ENCODE results near the gene KRTAP6-3.

KRTAP6-3 gene, protein sequence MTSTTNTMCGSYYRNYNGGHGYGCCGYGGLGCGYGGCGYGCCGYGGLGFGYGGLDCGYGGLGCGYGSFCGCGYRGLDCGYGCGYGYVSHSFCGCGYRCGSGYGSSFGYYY

DNA sequence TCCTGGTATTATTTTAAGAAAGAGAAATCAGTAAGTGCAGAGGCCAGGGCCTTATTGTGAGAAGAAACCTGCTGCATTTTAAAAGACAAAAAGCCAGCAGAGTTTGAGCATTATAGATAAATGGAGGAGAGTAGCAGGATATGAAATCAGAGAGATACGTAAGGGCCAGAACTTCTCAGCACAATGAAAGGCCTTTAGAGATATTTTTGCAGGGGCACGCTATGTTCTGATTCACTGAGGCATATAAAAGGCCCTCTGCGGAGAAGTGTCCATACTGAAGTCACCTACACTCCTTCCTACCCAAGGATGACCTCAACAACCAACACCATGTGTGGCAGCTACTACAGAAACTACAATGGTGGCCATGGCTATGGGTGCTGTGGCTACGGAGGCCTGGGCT lies at the start of gene KRTAP6-3:
Gene KRTAP6-3 (plus strand): TSS at position 301 of the 400 bp plus-strand sequence. CDS start 6 bp downstream, at position 307.
- DNase-seq, result no peak

GRCh38 chr21:30552782-30553181 lies 39.5 kb upstream of the KRTAP6-3 start:
- DNase-seq, result no peak

- DNase-seq, result no peak
Observed at GRCh38 chr21:30555095-30555494, 37.1 kb upstream of the KRTAP6-3 start.

GRCh38 chr21:30561264-30561895 lies 30.9 kb upstream of the KRTAP6-3 start, which contains the start of gene KRTAP19-7:
Gene KRTAP19-7 (minus strand): TSS chr21:30561314. CDS start chr21:30561289, 25 bp downstream.
- DNase-seq, result no peak

GRCh38 chr21:30561957-30562356 lies 30.3 kb upstream of the KRTAP6-3 start:
- no peak for DNase-seq

- no peak for DNase-seq
Observed at GRCh38 chr21:30563072-30563471, 29.2 kb upstream of the KRTAP6-3 start.

- no peak for DNase-seq
Observed at GRCh38 chr21:30563630-30564029, 28.6 kb upstream of the KRTAP6-3 start.

DNA sequence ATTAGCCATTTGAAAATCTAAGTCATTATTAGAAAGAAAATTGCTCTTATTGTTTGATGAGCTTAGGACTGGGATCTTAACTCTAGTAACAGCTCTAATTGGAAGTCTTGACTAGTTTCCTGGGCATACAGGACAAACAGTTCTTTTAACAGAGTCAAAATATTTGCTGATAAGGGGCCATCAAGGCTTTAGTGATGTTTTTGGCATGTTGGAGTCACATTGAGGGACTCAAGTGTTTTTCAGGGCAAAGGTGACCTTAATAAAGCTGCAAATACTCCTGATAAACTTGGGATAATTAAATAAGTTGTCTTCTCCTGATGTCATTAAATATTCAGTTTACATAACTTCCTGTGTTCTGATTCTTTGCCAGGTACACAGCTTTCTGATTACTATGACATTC lies 24.6 kb upstream of the KRTAP6-3 start:
- DNase-seq, result no peak

DNA sequence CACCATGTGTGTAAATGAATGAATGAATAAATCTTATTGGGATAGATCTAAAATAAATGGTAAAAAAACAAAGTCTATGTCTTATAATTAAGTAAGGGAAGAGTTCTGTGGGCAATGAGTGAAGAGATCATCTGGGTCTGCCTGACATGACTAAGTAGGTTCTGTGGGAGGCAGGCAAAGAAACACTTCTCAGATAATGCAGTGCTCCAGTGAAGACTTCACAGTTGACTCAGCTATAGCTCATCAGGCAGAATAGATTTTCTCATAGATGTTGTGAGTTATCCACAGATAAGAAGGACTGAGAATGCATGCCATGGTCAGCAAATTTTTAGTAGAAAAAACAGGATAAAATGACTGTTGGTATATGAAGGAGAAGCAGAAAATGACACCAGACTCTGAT lies 14.5 kb upstream of the KRTAP6-3 start:
- no peak for DNase-seq

- no peak for DNase-seq
Observed at GRCh38 chr21:30579346-30579745, 12.9 kb upstream of the KRTAP6-3 start.

DNA sequence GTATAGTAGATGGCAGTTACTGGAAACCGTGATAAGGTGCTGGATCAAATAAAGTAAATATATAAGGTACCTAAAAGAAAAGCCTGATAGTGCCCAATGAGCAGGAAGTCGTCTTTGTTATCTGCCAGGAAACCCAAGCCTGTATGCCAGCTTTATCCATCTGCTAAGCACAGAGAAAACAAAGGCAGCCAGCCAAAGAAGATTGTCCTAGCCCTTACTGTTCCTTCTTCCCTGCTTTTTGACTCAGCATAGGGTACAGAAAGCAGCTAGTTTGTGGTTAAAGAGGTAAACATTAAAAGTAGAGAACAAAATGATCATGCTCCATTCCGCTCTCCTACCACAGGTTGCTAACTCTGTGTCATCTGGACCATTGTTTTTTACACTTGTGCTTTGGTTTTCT lies 12.1 kb upstream of the KRTAP6-3 start:
- DNase-seq, result no peak

DNA sequence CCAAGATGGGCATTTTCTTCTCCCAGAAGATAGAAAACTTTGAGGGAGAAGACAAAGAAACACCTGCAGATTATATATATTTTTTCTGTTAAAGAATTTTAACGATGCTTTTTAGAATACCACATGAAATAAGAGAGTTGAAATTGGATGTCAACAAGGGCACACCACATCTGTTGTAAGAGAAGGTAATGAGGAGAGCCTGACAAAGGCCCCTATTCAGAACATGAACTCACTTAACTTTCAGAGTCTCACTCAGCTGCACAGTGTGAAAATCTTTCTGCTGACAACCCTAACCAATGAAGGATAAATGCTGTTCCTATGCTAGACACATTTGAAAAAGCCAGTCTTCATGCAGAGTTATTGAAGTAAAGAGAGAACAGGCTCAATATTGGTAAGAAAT lies 9.4 kb upstream of the KRTAP6-3 start:
- DNase-seq, result no peak

- no peak for DNase-seq
Observed at GRCh38 chr21:30590297-30590696, 1.9 kb upstream of the KRTAP6-3 start, which contains the start of gene KRTAP22-2. Gene KRTAP22-2 (minus strand): TSS chr21:30590397.

- DNase-seq, result no peak
Observed at GRCh38 chr21:30598802-30599201, 6.6 kb downstream of the KRTAP6-3 start, which contains the start of gene KRTAP6-2. Gene KRTAP6-2 (minus strand): TSS chr21:30598902. CDS start chr21:30598874, 28 bp downstream.

DNA sequence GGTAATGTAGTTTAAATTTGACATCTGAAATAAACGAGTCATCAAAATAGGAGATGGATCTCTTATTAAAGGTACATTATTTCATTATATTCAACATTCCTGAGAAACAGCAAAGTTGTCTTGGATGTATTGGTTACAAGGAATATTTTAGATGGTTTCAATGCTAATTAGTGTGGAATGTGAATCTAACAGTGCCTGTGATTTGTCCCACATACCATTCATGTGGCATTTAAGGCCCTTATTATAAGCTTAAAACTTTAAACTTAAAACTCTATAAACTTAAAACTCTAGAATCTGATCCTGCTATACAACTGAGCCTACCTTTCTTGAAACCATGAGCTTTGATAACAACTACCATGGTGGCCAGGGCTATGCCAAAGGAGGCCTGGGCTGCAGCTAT lies 8.5 kb downstream of the KRTAP6-3 start, which contains the start of gene KRTAP22-1:
Gene KRTAP22-1 (plus strand): TSS at position 301 of the 400 bp plus-strand sequence.
- DNase-seq, result no peak

DNA sequence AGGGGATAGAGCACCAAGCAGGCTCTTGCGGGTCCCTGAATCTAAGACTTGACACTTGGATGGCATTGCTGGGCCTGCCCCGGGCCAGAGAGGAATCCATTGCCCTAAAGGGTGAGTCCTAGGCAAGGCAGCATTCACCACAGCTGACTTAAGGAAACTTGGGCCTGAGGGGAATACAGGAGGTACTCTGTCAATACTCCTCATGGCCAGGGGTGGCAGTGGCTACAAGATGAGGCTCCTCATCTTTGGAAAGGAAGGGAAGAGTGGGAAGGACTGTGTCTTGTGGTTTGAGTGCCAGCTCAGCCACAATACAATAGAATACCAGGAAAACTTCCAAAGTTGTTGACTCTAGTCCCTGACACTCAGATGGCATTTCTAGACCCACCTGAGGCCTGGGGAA lies 13.7 kb downstream of the KRTAP6-3 start:
- no peak for DNase-seq

- DNase-seq, result no peak
Observed at GRCh38 chr21:30612132-30612531, 19.9 kb downstream of the KRTAP6-3 start.

DNA sequence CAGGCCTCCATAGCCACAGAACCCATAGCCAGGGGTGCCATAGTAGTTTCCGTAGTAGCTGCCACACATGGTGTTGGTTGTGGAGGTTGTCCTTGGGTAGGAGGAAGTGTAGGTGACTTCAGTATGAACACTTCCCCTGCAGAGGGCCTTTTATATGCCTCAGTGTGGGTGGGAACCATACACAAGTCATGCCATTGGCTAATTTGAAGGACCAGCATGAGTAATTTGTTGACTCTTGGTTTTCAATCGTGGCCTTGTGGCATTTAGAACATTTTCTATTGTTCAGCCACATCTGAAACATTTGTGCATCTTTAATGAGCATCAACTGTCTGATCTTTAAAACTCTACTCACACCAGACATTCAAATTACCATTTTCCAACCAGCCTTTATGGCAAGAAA lies 21.6 kb downstream of the KRTAP6-3 start, which contains the start of gene KRTAP6-1:
Gene KRTAP6-1 (minus strand): TSS at position 95 of the 400 bp plus-strand sequence. CDS start 26 bp downstream, at position 69.
- DNase-seq, result no peak

DNA sequence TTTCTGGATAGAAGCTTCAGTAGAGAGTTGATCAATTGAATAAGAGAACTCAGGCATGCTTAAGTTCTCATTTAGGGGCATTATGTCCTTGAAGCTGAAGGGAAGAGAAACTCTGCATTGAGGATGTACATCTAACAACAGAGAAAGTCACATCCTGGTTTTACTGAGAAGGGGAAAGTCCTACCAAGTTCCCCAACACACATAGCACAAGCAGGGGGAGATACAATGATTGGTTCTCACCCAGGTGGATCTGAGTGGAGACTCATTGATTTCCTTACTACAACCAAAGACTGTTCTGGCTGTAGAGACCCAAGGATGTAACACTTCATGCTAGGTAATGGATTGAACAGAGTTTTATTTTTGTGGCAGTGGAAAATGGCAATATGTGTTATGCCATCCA lies 23.0 kb downstream of the KRTAP6-3 start:
- no peak for DNase-seq

- DNase-seq, result no peak
Observed at GRCh38 chr21:30616125-30616524, 23.9 kb downstream of the KRTAP6-3 start, which contains the start of gene KRTAP20-1. Gene KRTAP20-1 (plus strand): TSS chr21:30616425. CDS start chr21:30616455, 30 bp downstream.

- DNase-seq, result no peak
Observed at GRCh38 chr21:30620080-30620479, 27.8 kb downstream of the KRTAP6-3 start.

DNA sequence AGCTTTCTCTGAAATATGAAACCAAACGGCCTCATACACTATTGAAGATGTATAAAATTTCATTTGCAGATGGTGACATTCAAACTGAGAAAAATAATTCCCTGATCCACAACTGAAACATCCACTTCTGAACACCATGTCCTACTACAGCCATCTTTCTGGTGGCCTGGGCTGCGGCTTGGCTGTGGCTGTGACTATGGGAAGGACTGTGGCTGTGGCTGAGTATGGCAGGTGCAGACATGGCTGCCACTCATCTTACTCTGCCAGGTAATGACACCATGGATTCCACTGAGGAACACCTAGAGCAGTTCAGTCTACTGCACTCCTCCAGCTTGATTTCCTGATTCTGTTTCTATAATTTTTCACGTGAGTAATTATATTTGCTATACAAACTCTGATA lies 28.3 kb downstream of the KRTAP6-3 start, which contains the start of gene KRTAP20-4:
Gene KRTAP20-4 (plus strand): TSS at position 106 of the 400 bp plus-strand sequence.
- DNase-seq, result no peak

DNA sequence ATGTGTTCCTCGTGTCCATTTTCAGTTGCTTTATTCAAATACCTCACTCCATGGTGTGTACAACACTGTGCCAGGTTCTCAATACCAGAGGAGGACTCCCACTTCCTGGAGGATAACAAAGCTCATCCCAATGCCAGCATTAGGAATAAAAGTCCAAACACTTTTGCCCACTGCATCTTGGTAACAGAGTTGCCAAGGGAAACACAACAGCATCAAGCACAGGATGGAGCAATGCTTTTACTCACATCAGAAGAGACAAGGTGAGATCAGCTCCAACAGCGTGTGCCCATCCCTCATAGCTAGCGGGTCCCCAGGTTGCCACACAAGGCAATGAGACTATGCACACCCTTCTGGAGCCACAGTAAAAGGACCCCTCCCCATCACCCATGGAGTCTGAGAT lies 31.1 kb downstream of the KRTAP6-3 start:
- DNase-seq, result no peak
